ENCODE measurements around the gene FN1. TPM values are rescaled to one million over a fixed set of nuclear protein-coding genes. Genes with fewer than 3 reads are reported as not detected.

The FN1 gene
- total RNA-seq, 2 donors from 2014 or later, result 0.97 to 1.2 TPM

DNA sequence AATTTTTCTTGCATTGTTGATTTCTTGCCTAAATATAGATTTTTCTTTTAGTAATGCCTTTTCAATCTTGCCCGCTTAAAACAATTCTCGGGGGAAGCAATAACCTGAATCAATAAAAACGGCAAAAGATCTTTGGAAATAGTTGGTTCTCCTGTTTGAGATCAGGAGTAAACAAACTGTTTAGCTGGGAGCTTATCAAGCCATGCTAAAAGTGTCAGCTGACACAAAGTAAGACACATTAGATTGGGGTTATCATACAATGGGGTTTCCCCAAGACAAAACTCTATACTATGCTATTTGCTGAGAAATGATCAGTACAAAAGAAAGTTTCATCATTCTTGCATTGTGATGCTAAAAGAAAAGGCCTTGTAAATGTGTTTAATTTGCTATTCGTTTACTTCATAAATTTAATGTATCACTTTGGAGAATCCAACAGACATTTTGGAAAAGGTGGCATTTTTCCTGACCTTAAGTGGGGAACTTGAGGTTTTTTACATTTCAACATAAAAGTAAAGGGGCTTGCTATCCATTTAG, 77.5 kb downstream of the FN1 start:
- no peak overlapping the region for H3K4me3 Mint-ChIP-seq
- no peaks in the 10 kb centered on the region for H3K27me3 Mint-ChIP-seq
- H3K9me3 Mint-ChIP-seq, result no peaks in the 10 kb centered on the region
- ATAC-seq (replicated peaks), result no peak
- H3K4me1 Mint-ChIP-seq, result no peaks in the 10 kb centered on the region
- H3K36me3 Mint-ChIP-seq (ENCODE audit: low read depth), result peaks cover 72% of the 10 kb centered on the region
- no peak overlapping the region for H3K27ac Mint-ChIP-seq

DNA sequence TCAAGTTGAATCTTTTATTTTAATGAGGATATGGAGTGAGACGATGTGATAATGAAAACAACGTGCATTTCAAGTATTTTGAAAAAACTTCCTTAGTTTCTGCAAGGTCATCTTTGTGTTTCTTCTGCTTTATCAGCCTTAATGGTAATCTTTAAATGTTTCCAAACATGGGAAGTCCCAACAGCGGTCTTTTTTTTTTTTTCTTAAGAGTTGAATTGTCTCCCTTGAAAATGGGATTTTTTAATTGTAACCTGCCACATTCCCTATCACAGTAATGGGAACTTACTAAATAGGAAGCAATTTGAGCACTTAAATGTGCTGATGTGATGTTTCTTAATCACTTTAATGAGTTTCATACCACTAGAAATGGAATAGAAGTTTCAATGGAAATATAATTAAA, 78.2 kb downstream of the FN1 start:
- H3K4me3 Mint-ChIP-seq, result no peak overlapping the region
- no peaks in the 10 kb centered on the region for H3K9me3 Mint-ChIP-seq
- no peak for ATAC-seq (replicated peaks)
- H3K4me1 Mint-ChIP-seq, result no peaks in the 10 kb centered on the region
- H3K27ac Mint-ChIP-seq, result no peak overlapping the region
- H3K36me3 Mint-ChIP-seq (ENCODE audit: low read depth), result peaks cover 72% of the 10 kb centered on the region
- H3K27me3 Mint-ChIP-seq, result no peaks in the 10 kb centered on the region

DNA sequence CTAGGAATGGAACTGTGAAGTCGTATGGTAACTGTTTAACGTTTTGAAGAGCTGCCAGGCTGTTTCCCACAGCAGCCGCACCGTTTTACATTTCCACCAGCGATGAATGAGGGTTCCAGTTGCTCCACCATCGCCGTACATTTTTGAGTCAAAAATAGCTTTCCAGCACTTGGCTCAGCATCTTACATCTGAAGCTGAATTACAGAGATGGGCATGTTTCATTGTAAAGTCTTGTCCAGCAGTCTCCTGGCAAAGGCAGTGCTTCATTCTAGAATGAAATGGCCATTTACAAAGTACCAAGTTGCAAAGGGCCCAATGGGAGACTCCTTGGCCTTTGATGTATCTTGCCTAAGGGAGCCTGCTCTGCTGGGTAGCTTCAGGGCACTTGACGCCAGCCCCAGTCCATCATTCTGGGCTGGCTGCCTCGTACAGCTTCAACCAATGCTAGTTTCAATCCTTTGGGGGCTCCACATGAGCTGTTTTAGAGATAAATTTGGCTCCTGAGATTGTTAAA, 78.9 kb downstream of the FN1 start:
- no peaks in the 10 kb centered on the region for H3K9me3 Mint-ChIP-seq
- no peak overlapping the region for H3K4me3 Mint-ChIP-seq
- no peak overlapping the region for H3K27ac Mint-ChIP-seq
- peaks cover 69% of the 10 kb centered on the region for H3K36me3 Mint-ChIP-seq (ENCODE audit: low read depth)
- no peaks in the 10 kb centered on the region for H3K27me3 Mint-ChIP-seq
- ATAC-seq (replicated peaks), result no peak
- H3K4me1 Mint-ChIP-seq, result no peaks in the 10 kb centered on the region

DNA sequence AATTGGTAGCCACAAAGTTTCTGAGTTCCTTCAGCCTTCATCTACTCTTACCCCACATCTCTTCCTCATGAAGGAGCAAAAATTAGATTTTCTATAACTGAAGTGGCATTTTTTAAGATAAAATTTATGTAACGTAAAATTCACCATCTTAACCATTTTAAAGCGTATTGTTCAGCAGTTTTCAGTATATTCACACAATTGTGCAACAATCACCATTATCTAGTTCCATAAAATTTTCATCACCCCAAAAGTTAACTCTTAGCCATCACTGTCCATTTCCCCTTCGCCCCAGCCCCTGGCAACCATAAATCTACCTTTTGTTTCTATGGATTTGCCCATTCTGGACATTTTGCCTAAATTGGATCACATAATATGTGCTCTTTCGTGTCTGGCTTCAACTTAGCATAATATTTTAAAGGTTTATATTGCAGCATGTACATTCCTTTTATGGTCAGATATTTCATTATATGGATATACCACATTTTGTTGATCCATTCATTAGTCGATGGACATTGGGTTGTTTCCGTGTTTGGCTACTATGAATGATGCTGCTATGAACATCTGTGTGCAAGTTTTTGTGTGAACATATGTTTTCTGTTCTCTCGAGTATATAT, 79.4 kb downstream of the FN1 start:
- Mint-ChIP-seq H3K4me1 (no peaks in the 10 kb centered on the region), H3K27ac (no peak overlapping the region), H3K4me3 (no peak overlapping the region), H3K9me3 (no peaks in the 10 kb centered on the region), H3K36me3 (ENCODE audit: low read depth) (peaks cover 69% of the 10 kb centered on the region), H3K27me3 (no peaks in the 10 kb centered on the region)
- no peak for ATAC-seq (replicated peaks)

DNA sequence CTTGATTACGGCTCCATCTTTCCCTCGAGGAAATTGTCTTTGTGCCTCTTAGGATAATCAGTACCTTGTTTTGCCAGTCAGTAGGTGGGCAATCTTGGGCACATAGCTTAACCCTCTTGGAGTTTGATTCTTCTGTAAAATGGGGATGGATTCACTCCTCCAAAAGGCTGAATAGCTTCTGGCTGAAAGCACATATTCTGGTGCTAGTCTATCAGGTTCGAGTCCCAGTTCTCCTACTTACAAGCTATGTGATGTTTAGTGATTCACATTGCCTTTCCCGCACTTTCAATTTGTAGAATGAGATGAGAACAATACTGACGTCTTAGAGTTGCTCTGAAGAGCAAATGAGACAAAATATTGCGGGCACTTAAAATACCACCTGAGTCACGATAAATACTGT, 80.1 kb downstream of the FN1 start:
- no peaks in the 10 kb centered on the region for H3K9me3 Mint-ChIP-seq
- no peak overlapping the region for H3K4me3 Mint-ChIP-seq

DNA sequence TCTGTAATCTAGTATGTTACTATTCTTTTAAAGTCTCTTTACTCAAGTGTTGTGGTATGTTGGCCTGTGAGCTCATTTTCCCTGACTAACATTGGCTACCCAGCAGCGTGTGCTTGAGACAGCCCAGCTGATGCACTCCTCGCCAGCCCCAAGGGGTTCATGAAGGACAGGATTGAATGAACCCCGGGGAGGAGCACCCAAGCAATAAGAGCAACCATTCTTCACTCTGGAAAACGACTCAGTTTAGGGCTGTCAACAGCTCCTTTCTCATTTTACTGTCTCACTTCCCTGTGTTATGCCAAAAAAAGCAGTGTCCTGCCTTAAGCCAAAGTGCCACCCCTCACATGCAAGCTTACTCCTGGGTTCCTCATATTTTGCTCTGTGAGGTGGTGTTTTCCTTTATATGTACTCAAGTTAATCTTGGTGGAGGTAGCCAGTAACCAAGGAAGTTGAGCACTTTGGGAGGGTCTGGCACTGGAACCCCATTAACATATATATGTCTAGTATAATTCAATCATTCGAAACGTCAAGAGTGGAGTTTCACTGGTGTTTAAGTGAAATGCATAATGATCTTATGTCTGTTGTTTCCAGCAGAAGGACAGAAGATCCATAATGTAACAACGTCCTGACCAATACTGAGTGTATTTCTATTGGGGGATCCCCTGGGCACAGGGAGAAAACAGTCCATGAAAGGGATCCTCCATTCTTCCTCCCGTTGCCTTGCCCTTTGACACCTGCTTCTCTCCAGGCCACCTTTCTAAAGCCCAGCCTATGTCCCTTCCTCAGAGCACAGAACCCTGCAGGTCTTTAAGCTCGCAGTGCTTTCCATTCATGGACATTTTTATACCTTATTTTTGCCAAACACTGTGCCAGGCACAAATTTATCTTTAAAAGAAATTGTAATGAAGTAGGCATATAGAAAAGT, 80.8 kb downstream of the FN1 start:
- no peaks in the 10 kb centered on the region for H3K27me3 Mint-ChIP-seq
- H3K36me3 Mint-ChIP-seq (ENCODE audit: low read depth), result peaks cover 71% of the 10 kb centered on the region
- no peak overlapping the region for H3K4me3 Mint-ChIP-seq
- H3K4me1 Mint-ChIP-seq, result no peaks in the 10 kb centered on the region
- H3K9me3 Mint-ChIP-seq, result no peaks in the 10 kb centered on the region
- ATAC-seq (replicated peaks), result no peak
- no peak overlapping the region for H3K27ac Mint-ChIP-seq

More for the DNA sequence above, 80.1 kb downstream of the FN1 start:
- H3K27ac Mint-ChIP-seq, result no peak overlapping the region
- H3K4me1 Mint-ChIP-seq, result no peaks in the 10 kb centered on the region
- no peaks in the 10 kb centered on the region for H3K27me3 Mint-ChIP-seq
- ATAC-seq (replicated peaks), result no peak
- H3K36me3 Mint-ChIP-seq (ENCODE audit: low read depth), result peaks cover 71% of the 10 kb centered on the region

DNA sequence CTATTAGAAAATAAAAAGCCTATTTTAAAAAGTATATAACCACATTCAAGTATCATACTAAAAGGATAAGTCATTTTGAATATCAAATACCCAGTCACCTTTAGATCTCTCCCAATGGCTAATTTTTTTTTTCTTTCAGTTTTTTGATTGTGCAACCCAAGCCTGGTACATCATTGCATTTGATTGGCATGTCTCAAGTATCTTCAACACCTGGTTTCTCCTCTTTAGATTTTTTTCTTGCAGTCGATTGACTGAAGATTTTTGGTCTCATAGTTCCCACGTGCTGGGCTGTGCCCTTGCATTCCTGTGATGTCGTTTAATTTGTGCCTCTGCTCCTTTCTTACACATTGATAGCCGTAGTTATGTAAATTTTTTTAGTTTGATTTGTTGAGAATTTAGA, 83.3 kb downstream of the FN1 start:
- no peak overlapping the region for H3K27ac Mint-ChIP-seq
- H3K36me3 Mint-ChIP-seq (ENCODE audit: low read depth), result peaks cover 86% of the 10 kb centered on the region
- H3K4me3 Mint-ChIP-seq, result no peak overlapping the region
- no peaks in the 10 kb centered on the region for H3K9me3 Mint-ChIP-seq
- H3K27me3 Mint-ChIP-seq, result no peaks in the 10 kb centered on the region
- no peaks in the 10 kb centered on the region for H3K4me1 Mint-ChIP-seq
- no peak for ATAC-seq (replicated peaks)

DNA sequence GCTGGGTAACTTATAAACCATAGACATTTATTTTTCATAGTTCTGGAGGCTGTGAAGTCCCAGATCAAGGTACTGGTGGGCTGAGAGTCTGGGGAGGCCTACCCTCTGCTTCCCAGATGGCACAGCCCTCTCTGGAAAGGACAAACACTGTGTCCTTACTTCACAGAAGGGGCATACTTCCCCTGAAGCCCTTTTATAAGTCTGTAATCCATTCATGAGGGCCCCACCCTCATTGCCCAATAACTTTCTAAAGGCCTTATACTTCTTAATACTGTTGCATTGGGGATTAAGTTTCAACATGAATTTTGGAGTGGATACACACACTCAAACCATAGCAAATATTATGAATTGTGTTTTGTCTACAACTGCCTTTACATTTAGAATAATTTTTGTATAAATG, 88.0 kb downstream of the FN1 start:
- Mint-ChIP-seq H3K4me3 (no peak overlapping the region), H3K27me3 (no peaks in the 10 kb centered on the region), H3K9me3 (no peaks in the 10 kb centered on the region), H3K36me3 (ENCODE audit: low read depth) (peaks cover 97% of the 10 kb centered on the region), H3K27ac (no peak overlapping the region), H3K4me1 (no peaks in the 10 kb centered on the region)
- ATAC-seq (replicated peaks), result no peak

DNA sequence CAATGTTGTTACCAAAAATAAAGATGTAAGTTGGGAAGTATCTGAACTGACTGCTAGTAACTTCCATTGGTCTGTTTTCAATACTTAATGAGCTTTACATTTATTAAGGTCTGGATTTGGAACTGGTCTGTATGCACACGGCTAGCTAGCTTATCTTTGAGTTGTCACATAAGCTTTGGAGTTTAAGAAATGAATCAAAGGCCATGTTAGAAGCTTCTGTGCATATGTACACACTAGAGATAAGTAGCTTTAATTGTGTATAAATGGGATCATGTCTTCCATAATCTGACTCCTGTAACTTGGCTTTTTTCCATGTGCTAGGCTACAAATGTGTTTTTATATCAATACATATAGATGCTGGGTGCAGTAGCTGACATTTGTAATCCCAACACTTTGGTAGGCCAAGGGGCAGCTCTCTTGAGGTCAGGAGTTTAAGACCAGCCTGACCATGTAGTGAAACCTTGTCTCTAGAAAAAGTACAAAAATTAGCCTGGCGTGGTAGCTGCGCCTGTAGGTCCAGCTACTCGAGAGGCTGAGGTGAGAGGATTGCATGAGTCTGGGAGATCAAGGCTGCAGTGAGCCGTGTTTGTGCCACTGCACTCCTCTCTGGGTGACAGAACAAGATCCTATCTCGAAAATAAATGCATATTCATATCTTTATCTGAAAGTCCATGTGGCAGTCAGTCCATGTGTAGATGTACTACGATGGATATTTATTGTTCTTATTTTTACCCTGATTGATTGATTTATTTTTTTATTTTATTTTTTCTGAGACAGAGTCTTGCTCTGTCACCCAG, 96.8 kb downstream of the FN1 start:
- Mint-ChIP-seq H3K36me3 (ENCODE audit: low read depth) (peaks cover 100% of the 10 kb centered on the region), H3K9me3 (no peaks in the 10 kb centered on the region), H3K27me3 (no peaks in the 10 kb centered on the region), H3K4me3 (no peak overlapping the region), H3K27ac (no peak overlapping the region), H3K4me1 (no peaks in the 10 kb centered on the region)
- no peak for ATAC-seq (replicated peaks)

DNA sequence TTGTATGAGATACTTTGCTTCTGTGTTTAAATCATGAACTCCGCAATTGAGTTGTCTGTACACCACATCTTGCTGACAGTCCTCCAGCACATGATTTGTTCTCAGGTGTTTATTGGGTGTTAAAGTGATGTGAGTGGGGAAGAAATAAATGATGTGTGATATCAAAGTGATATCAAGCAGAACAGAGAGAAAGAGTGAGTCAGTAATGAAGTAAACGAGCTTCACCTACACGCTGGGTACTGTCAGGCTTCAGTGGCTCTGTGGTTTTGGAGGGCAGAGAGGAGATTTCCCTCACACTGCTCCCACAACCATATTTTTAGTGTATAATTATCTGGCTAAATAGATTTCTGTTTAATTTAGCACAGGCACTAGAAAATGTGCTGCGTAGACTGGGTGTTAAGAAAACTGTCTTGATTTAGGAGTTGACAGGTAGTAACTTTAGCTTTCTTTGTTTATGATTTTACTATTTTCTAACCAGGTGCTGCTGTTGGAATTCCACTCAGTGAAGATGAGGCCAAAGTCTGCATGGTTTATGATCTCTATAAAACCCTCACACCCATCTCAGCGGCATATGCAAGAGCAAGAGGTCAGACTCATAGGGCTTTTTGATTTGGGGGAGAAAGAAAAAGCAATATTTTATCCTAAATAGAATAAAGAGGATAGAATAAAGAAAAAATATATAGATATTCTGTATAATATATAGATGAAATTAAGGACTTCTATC, 102.8 kb downstream of the FN1 start:
- no peak overlapping the region for H3K27ac Mint-ChIP-seq
- peaks cover 5% of the 10 kb centered on the region for H3K4me1 Mint-ChIP-seq
- H3K4me3 Mint-ChIP-seq, result no peak overlapping the region
- H3K36me3 Mint-ChIP-seq (ENCODE audit: low read depth), result peaks cover 100% of the 10 kb centered on the region
- ATAC-seq (replicated peaks), result no peak
- no peaks in the 10 kb centered on the region for H3K9me3 Mint-ChIP-seq
- no peaks in the 10 kb centered on the region for H3K27me3 Mint-ChIP-seq

DNA sequence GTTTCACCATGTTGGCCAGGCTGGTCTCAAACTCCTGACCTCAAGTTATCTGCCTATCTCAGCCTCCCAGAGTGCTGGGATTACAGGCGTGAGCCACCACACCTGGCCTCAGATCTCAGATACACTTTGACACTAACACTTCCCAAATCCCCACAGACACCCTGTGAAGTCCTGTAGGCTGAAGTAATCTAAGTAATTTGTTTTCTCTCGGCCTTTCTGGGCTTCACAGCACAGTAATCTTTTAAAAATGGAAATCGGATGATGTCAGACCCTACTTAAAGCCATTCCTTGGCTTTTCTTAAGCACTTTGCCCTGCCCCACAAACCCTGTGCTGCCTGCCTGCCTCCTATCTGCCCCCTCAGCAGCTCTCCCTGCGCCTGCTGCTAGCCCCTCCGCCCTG, 107.8 kb downstream of the FN1 start:
- no peaks in the 10 kb centered on the region for H3K27me3 Mint-ChIP-seq
- H3K4me3 Mint-ChIP-seq, result no peak overlapping the region
- peak overlapping the region; percentile 61 for H3K27ac Mint-ChIP-seq
- ATAC-seq (replicated peaks), result no peak
- H3K4me1 Mint-ChIP-seq, result peaks cover 5% of the 10 kb centered on the region
- peaks cover 100% of the 10 kb centered on the region for H3K36me3 Mint-ChIP-seq (ENCODE audit: low read depth)
- H3K9me3 Mint-ChIP-seq, result no peaks in the 10 kb centered on the region

DNA sequence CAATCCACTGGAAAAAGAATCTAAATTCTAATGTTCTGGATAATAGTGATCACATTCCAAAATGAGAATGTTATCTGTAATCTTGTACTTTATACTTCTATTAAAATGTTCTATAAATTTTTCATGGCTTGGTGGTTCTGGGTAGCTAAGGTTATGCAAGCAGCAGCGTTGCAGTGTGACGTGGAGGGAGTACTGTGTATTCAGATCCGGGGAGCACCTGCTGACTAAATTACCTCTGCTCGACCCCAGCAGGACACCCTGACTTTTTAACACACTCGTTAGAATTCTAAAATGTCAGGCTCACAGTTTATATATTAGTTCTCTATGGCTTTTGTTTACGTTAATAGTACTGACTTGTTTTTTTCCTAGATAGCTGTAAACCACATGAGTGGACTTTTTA, 111.1 kb downstream of the FN1 start:
- H3K9me3 Mint-ChIP-seq, result no peaks in the 10 kb centered on the region
- no peak for ATAC-seq (replicated peaks)
- no peak overlapping the region for H3K4me3 Mint-ChIP-seq
- H3K4me1 Mint-ChIP-seq, result peaks cover 9% of the 10 kb centered on the region
- peaks cover 100% of the 10 kb centered on the region for H3K36me3 Mint-ChIP-seq (ENCODE audit: low read depth)
- no peak overlapping the region for H3K27ac Mint-ChIP-seq
- no peaks in the 10 kb centered on the region for H3K27me3 Mint-ChIP-seq

DNA sequence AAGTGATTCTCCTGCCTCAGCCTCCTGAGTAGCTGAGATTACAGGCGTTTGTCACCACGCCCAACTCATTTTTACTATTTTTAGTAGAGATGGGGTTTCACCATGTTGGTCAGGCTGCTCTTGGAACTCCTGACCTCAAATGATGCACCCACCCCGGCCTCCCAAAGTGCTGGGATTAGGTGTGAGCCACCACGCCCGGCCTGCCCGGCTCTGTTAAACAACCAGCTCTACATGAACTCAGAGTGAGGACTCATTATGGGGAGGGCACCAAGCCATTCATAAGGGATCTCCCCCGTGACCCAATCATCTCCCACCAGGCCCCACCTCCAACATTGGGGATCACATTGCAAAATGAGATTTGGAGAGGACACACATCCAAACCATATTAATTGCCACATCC, 115.2 kb downstream of the FN1 start:
- peak overlapping the region; percentile 57 for H3K27ac Mint-ChIP-seq

DNA sequence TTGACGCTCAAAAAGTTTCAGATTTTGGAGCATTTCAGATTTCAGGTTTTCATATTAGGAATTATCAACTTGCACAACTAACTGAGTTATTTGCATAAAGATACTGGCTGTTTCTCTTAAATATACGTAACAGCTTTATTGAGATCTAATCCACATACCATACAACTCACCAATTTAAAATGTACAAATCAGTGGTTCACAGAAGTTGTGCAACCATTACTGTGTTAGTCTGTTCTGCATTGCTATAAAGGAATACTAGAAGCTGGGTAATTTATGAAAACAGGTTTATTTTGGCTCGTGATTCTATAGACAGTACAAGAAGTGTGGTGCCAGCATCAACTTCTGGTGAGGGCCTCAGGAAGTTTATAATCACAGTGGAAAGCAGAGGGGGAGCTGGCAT, 115.8 kb downstream of the FN1 start:
- H3K36me3 Mint-ChIP-seq (ENCODE audit: low read depth), result peaks cover 98% of the 10 kb centered on the region
- H3K4me3 Mint-ChIP-seq, result no peak overlapping the region
- H3K27me3 Mint-ChIP-seq, result no peaks in the 10 kb centered on the region
- ATAC-seq (replicated peaks), result no peak
- H3K27ac Mint-ChIP-seq, result peak overlapping the region; percentile 57
- H3K4me1 Mint-ChIP-seq, result peaks cover 4% of the 10 kb centered on the region
- no peaks in the 10 kb centered on the region for H3K9me3 Mint-ChIP-seq

More for the DNA sequence above, 115.2 kb downstream of the FN1 start:
- Mint-ChIP-seq H3K9me3 (no peaks in the 10 kb centered on the region), H3K4me1 (peaks cover 4% of the 10 kb centered on the region), H3K27me3 (no peaks in the 10 kb centered on the region), H3K4me3 (no peak overlapping the region), H3K36me3 (ENCODE audit: low read depth) (peaks cover 99% of the 10 kb centered on the region)
- peak; percentile 26 for ATAC-seq (replicated peaks)
